Measurements from ENCODE around the gene DIAPH2.

- TF ChIP-seq CTCF (IDR thresholded peaks at IDR 0.05; ENCODE audit: low read depth, low read length, poor library complexity, severe bottlenecking), result no peak
- no peak for TF ChIP-seq EZH2phosphoT487 (IDR thresholded peaks at IDR 0.05; ENCODE audit: borderline replicate concordance, low read length)
These were observed 302.6 kb downstream of the DIAPH2 start for GRCh38 chrX:96987228-96987627.

Data from DOHH2 (cell line).